Right renal cortex interstitium (tissue), 3 donors: ENCODE measurements around the gene LNX1. TPM values are rescaled to one million over a fixed set of nuclear protein-coding genes. Genes with fewer than 3 reads are reported as not detected.

Experiments
- DNase-seq, 3 donors: peaks; one replicate each; pipeline ENCODE4 v3.0.0-alpha.2; 2013; ENCODE audit warnings: low read depth in 3 of 3, low spot score in 2 of 3
- polyA plus RNA-seq, 3 donors: library from polyadenylated mRNA; unstranded; fragments of 120-200 nt; gene quantifications; one replicate each; pipeline ENCODE4 v1.2.1, GENCODE V29; 2013; ENCODE audit not compliant: insufficient read length in 3 of 3

LNX1 gene
- polyA plus RNA-seq, 3 donors = 17.0 to 18.1 (median 17.3) TPM

DNA sequence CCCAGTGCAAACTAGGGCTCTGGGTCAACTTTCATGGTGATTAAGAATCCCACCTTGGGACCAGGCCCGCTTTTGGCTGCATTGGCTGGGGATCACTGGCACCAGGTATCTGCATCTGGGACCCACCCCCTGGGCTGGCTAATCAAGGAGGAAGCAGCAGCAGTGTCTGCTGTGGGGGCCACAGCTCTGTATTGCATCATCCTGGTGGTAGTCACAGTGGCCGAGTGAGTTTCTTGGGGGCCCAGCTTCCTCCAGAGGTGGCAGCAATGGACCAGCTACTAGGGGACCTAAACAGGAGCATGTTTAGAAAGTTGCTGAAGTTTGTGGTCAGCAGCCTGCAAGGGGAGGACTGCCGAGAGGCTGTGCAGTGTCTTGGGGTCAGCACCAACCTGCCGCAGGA, 15.7 kb downstream of the LNX1 start:
- no peak for DNase-seq

DNA sequence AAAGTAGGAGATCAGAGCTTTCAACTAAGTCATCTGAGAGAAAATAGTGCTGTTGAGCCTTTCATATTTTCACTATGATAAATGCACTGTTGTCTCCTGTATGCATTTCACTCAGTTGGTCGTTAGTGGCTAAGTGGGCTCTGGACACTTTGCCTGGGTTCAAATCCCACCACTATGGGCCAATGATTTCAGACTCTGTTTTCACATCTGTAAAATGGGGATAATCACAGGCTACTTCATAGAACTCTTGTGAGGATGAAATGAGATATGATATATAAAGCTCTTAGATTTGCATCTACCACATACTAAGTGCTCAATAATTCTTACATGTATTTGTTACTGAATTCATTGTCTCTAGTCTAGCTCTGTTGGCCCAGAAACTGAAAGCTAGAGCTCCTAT, 16.8 kb downstream of the LNX1 start:
- no peak for DNase-seq

DNA sequence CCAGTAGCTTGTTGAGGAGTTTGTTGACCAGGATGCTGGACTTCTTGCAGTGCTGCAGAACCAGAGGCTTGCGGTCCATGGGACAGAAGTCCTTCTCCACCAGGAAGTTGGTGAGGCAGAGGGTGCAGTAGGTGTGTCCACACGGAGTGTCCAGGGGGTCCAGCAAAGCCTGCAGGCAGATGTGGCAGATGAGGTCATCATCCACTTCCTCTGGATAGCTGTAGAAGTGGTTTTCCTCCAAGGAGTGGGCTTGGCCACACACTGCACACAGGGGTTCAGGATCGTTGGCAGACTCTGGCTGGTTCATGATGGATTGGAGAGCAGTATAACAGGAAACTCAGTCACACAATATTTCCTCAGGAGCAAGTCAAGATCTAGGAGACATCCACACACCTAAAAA, 17.6 kb downstream of the LNX1 start:
- DNase-seq = no peak

DNA sequence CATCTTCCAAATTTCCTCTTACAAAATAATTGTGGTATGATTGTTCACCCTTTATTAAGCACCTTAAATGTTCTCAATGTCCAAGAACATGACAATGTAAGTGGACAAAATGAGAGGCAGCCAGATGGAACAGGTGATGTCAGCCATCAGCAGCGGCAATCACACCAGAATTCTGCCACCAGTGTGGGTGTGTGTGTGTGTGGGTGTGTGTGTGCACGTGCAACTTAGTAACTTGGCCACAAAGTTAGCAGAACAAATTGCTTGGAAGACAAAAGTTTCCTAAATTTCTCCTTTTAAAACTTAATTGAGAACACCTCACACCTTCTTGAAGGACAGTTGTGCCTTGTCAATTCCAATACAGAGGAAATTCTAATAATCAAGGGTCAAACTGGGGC, 18.7 kb downstream of the LNX1 start:
- DNase-seq = no peak

DNA sequence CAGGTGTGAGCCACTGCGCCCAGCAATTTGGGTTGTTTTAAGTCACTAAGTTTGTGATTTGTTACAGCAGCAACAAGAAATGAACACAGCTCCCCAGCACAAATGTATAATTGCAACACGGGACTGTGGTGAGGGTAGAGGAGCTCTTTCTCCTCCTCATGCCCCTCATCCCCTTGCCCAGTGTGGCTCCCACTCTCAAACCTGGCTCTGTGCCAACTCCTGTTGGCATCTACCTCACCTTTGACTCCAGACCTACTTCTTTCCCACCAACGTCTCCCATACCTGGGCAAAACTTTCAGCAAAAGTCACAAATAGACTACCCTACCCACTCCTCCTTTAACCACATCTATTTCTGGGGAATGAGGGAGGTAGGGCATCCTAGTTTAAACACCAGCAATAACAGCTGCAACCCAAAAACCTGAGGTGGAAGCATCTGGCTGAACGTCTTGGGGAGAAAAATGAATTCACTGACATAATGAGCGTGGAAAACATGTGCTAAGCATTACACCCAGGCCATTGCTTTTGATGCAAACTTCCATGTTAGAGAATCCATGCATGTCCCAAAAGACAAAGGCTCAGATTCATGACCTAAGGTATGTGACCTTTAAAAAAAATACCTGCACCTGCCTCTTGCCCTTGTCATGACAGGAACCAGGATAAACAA, 19.2 kb downstream of the LNX1 start:
- no peak for DNase-seq

DNA sequence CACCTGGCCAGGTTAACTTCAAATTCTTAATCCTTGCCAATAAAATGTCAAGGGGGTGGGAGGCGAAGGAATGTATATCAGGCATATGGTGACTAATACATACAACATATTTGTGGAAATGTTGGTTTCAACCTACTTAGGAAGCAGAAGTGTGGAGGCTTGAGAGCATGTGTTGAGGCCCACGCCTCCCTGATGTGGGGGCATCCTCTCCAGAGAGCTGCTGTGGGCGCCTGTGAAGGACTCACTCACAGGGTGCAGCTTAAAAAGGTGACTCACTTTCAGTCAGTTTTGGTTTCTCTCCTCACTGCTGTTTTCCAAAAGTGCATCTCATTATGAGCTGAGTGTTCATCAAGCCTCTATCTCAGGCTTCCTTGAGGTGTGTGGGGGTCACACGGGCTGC, 27.5 kb downstream of the LNX1 start:
- DNase-seq = no peak

DNA sequence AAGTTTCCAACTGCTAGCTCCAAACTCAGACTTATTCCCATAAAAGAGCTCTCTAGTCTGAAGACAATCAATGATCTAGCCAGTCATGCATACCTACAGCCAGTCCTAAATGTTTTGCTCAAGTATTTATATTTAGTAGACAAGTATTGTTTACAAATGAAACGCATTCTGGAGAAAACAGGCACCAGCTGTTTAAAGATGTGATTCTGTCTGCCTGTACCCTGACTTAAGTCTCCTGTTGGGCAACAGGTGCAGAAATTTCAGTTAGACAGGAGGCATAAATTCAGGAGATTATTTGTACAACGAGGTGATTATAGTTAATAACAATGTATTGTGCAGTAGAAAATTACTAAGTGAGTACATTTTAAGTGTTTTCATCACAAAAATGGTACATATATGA, 28.9 kb downstream of the LNX1 start:
- no peak for DNase-seq

DNA sequence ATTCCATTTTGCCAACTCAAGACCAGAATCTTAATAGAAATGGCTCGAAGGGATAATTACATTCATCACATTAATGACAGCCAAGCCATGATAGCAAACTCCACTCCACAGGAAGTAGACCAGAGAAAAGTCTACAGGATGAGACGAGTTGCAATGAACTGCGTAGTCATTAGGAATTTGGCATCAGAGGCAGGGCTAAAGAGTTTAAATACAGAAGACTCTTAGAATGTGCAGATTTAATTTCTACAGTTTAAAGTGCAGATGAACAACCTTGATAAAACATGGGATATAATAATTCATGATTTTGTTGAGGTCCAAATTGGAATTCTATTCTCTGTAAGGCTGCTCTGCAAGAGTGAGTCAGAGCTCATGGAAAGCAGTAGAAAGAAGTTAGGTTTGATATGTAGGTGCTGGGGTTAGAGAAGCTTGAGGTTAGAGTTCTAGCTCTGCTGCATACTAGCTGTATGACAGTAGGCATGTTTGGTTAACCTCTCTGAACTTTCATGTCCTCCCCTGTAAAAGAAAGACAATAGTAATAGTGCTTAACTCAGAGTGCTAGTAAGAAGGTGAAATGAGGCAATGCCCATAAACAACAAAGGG, 32.2 kb downstream of the LNX1 start:
- no peak for DNase-seq

DNA sequence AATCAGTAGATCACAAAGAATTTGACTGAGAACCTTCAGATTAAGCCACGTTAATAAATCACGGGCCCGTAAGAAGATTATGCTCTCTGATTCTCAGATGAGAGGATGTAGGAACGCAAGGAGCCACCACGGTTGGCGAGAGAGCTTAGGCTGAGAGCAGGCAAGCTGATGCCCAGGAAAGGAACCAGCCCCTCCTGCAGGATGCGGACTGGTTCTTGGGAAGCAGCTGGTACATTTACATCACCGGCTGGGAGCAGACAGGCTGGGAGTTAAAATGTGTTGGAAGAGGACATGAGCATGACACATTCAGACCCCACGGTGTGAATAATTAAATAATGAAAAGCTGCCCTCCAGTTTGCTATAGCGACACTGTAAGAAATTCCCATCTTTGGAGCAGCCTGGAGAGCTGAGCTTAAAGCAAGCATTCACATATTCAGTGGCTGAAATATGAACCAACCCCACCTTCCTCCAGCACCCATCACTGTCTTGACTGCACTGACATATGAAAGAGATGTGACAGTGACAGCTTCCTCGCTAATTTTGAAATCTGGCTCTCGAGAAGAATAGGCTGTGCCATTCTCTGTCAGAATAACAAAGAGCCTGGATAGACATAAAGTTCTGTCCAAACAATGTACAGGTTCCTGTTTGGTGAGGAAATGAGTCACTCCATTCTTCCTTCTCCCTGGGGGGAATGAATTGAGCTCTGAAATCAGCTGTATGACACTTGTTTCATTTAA, 33.1 kb downstream of the LNX1 start:
- DNase-seq = no peak

DNA sequence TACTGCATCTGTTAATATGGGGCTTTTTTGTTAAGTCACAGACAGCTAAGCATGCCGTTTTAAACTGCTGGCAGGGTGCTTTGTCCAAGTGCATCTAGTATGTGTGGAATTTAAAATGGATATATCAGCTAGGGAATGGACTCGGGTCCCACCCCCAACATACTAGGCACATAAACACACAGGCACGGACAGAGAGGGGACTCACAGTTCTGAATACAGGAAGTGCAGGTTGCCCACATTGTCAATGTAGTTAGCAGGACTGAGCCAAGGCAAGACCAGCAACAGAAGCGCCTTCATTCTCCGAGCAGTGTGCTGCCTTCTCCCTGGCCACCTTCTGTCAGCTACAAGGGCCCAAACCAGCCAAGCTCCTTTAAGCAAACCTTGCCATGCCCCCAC, 33.6 kb downstream of the LNX1 start:
- no peak for DNase-seq

DNA sequence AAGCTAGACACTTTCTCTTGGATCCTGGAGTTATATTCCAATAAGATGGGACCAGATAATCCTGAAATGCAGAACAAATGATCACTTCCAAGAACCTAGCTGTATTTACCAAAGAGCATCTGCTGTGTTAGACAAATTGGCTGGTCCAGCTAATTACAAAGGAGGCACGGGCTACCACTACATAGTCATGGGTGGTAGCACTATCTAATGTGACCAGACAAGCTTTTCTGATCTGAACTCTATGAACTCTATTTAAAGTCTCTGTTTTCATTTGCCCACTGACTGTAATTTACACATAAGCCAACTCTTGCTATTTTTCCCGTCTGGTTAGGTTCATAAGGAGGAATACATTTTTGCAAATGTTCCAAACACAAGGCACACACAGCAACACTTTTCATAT, 34.6 kb downstream of the LNX1 start:
- DNase-seq = no peak

DNA sequence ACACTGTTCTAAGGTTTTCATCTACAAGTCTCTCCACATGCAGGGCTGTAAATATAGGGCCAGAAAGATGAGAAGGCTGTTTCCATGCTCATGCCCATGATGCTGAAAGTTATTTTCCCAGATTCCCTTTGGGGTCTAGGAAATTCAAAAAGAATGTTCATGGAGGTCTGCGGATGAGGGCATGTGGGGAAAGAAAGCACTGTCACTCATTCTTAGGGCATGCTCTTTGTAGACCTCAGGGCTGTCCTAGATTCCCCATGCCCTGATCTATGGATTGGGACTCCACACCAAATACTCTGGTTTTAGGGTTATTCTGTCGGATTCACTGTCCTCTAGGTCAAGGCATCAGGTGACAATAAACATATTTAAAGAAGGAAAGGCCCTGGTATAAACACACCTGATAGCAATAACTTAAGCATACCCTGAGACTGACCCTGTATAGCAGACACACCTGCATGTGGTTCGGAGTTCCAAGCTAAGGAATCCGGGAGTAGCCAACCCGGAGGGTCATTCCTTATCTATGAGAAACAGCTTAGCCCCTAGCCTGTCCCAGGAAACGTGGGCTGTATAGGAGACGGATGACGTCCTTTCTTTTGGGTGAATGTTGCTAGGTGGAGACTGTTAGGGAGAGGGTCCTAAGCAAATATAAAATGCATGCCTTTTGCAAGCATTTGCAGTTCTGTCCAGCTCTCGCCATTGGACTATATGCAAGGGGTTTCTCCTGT, 37.6 kb downstream of the LNX1 start:
- DNase-seq = no peak

DNA sequence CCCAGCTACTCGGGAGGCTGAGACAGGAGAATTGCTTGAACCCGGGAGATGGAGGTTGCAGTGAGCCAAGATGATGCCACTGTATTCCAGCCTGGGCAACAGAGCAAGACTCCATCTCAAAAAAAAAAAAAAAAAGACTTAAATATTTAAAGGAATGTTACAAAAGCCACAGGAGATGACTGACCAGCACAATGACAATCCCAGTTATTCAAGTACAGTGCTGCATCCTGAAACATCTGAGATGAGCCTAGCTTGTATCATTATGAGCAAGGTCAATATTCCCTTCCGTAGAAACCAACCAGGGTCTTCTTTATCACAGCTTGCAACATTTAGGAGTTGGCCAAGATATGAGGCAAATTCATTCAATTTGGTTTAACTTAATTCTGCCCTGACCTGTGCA, 38.6 kb downstream of the LNX1 start:
- DNase-seq = no peak

DNA sequence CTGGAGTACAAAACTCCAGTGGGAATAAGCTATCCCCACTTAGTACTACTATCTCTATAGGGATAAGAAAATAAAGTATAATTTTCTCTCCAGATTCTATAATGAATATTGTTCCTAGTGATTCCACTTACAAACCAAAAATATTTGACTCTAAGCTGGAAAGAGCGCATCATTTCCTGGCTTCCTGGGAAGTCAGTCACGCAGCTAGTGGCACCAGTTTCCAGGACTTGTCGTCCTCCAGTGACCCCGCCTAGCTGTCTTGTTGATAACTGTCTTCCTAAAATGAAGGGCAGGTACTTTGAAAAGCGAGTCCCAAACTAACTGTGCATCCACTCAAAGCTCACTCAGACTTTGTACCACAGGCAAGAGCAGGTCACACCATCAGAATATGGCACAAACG, 39.3 kb downstream of the LNX1 start:
- no peak for DNase-seq

DNA sequence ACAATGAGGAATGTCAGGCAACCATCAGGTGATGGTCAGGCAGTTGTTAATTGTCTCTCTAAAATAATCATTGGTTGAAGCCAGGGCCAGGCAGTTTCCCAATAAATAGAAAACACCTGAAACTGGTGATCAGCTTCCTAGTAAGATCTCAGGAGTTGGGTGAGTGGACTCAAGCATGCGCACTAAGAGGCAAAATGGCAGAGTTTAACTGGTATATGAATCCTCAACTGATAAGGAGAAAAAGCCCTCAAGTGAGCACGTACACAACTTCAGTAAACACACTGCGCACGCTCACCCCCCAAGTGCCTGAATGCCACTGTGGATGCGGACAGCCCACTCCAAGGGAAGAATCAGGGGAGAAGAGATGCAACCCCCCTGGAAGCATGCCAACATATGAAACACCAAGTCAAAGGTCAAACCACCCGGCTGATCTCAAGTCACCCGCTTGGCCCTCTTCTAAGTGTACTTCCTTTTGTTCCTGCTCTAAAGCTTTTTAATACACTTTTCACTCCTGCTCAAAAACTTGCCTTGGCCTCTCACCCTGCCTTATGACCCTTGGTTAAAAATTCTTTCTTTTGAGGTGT, 39.9 kb downstream of the LNX1 start:
- no peak for DNase-seq

DNA sequence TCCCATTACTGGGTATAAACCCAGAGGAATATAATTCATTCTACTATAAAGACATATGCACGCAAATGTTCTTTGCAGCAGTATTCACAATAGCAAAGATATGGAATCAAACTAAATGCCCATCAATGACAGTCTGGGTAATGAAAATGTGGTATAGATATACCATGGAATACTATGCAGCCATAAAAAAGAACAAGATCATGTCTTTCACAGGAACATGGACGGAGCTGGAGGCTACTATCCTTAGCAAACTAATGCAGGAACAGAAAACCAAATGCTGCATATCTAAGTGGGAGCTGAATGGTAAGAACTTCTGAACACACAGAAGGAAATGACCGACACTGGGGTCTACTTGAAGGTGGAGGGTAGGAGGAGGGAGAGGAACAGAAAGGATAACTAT, 42.6 kb downstream of the LNX1 start:
- DNase-seq = no peak

DNA sequence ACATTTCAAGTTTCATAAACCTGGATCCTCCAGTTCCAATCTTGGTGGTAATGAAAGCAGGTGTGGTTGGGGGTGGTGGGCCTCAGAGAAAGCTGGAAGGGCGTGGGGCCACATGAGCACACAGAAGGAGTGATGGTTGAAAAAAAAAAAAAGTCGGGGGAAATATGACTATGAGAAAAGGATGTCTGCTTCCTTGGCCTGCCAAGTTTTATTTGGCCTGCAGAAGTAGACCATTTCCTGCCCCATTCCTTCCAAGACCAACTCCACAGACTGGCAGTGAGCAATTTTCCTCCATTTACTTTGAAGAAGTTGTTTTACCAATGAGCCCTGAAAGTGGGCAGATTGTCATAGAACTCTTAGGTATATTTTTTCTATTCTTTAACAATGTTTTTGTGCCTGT, 43.3 kb downstream of the LNX1 start:
- no peak for DNase-seq

DNA sequence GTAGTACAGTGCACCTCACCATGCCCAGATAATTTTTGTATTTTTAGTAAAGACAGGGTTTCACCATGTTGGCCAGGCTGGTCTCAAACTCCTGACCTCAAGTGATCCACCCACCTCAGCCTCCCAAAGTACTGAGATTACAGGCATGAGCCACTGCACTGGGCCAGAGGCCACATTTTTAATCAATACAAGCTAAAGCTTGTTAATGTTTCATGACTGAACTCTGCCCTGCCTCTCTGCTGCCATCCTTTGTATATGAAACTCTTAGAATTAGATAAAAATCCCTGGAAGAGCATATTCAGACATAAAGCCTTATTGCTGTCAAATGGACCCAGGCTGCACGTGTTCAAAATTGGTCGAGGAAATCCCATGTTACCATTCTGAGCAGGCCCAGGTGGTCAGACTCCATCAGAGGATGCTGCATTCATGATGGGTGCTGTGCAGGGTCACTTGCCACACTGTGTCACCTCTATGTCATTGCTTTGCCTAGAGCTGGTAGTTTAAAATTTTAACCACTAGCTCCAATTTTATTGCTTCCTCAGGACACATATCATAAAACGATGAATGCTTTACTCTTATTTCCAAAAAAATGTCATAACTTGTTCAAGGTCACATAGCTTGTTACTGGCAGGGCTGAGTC, 45.2 kb downstream of the LNX1 start:
- DNase-seq = no peak

DNA sequence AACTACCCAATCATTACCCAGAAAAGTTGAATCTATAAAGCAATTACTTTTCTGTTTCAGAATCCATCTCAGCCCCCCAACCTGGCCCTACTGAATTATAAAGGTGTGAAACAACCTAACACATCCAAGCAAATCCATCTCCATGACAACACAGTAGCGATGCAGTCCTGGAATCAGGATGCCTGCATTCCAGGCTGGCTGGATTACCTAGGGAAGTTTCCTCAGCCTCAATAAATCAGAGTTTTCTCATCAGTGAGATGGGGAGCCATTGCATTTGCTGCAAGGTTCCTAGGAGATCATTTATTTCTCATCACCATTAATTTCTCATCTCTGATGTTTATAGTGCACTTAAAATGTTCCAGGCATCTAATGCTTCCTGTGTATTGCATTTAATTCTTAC, 46.0 kb downstream of the LNX1 start:
- DNase-seq = no peak

DNA sequence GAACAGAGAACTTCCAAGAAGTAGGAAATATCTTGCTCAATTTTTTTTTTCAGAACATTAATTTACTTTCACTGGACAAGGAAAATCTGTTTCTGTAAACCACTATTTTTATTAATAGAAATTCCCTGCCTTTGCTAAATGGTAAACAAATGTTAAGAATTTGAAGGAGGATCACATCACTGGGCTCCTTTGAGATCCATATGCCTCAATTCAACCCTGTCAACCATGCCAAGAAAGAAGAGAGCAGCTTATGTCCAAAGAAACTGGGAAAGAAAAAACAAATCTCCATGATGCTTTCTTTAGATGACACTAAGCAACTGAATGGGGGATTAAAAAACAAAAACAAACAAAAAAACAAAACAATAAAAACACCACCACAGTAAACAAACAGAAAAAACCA, 47.7 kb downstream of the LNX1 start:
- no peak for DNase-seq
